GM21360 (cell line): ENCODE data around the gene SIPA1.
"Not testable (repeated sequence)": the region's sequence is repeated elsewhere in the genome, so short reads cannot be mapped to it uniquely, and the experiment has no call there.

Source experiments
- ATAC-seq: cut with Tn5 transposase; IDR thresholded peaks from one replicate; pipeline ENCODE4 v1.9.1; 2021; ENCODE audit warnings: mild to moderate bottlenecking, moderate library complexity; ENCODE audit not compliant: unreplicated experiment

SIPA1 gene

GRCh38 chr11:65622011-65622410 is 15.9 kb upstream of the SIPA1 start:
- no peak for ATAC-seq

- ATAC-seq, result no peak
Measured at GRCh38 chr11:65623177-65623576, 14.7 kb upstream of the SIPA1 start.

- ATAC-seq, result no peak
Measured at GRCh38 chr11:65623852-65624616, 13.9 kb upstream of the SIPA1 start.

- no peak for ATAC-seq
Measured at GRCh38 chr11:65624931-65625627, 12.8 kb upstream of the SIPA1 start.

GRCh38 chr11:65625628-65626342 is 12.1 kb upstream of the SIPA1 start:
- no peak for ATAC-seq

GRCh38 chr11:65627202-65627601 is 10.7 kb upstream of the SIPA1 start:
- no peak for ATAC-seq

- no peak for ATAC-seq
Measured at GRCh38 chr11:65629579-65629978, 8.3 kb upstream of the SIPA1 start.

- no peak for ATAC-seq
Measured at GRCh38 chr11:65630215-65630614, 7.7 kb upstream of the SIPA1 start.

- ATAC-seq, result no peak
Measured at GRCh38 chr11:65633390-65634108, 4.4 kb upstream of the SIPA1 start.

- ATAC-seq, result no peak
Measured at GRCh38 chr11:65634109-65634436, 3.8 kb upstream of the SIPA1 start.

- ATAC-seq, result no peak
Measured at GRCh38 chr11:65634440-65634839, 3.5 kb upstream of the SIPA1 start.

- ATAC-seq, result no peak
Measured at GRCh38 chr11:65634905-65635731, 2.8 kb upstream of the SIPA1 start.

- ATAC-seq, result no peak
Measured at GRCh38 chr11:65636108-65637031, 1.5 kb upstream of the SIPA1 start.

GRCh38 chr11:65637032-65637557 is 806 bp upstream of the SIPA1 start:
- ATAC-seq, result no peak

GRCh38 chr11:65639228-65639597 is 1.3 kb downstream of the SIPA1 start:
- ATAC-seq, result not testable (repeated sequence)

- no peak for ATAC-seq
Measured at GRCh38 chr11:65639623-65640482, 2.0 kb downstream of the SIPA1 start.

GRCh38 chr11:65640483-65641296 is 2.8 kb downstream of the SIPA1 start:
- no peak for ATAC-seq
